ENCODE results near the gene EXD2.

GRCh38 chr14:69249603-69250002 lies 58.3 kb downstream of the EXD2 start:
- TF ChIP-seq CTCF (IDR thresholded peaks at IDR 0.05) (no peak), POLR2A (IDR thresholded peaks at IDR 0.05) (no peak), EP300 (IDR thresholded peaks at IDR 0.05) (no peak)

Measured in stomach (tissue), 4 donors.